C4-2B (cell line): ENCODE results near the gene DUS3L.

Experiments
- CTCF ChIP-seq: fragments of 450-650 bp; conservative IDR thresholded peaks from 2 replicates; pipeline ENCODE4 v1.5.1; 2017; ENCODE audit warnings: mild to moderate bottlenecking
- ZFX ChIP-seq: fragments of 450-650 bp; IDR thresholded peaks from 2 replicates; pipeline ENCODE4 v1.6.1; 2017

- no peak for TF ChIP-seq CTCF
- no peak for TF ChIP-seq ZFX
Measured at GRCh38 chr19:5799247-5800241, 8.6 kb upstream of the DUS3L start.
